Urinary bladder (tissue), 4 donors: ENCODE measurements around the gene NME4. TPM values are rescaled to one million over a fixed set of nuclear protein-coding genes. Genes with fewer than 3 reads are reported as not detected.
"Not testable (repeated sequence)": the region's sequence is repeated elsewhere in the genome, so short reads cannot be mapped to it uniquely, and the experiment has no call there.

Source experiments
- DNase-seq: peaks from one replicate; pipeline ENCODE4 v3.0.0-alpha.2; 2015; ENCODE audit errors: extremely low spot score
- H3K27ac ChIP-seq: one replicate; pipeline ENCODE4 v1.5.1; 2013; ENCODE audit warnings: low read depth, mild to moderate bottlenecking, moderate library complexity
- H3K36me3 ChIP-seq: one replicate; pipeline ENCODE4 v1.6.1; 2013; ENCODE audit warnings: mild to moderate bottlenecking, moderate library complexity; ENCODE audit not compliant: insufficient read depth
- H3K4me1 ChIP-seq: one replicate; pipeline ENCODE4 v1.6.1; 2013; ENCODE audit warnings: mild to moderate bottlenecking, moderate library complexity; ENCODE audit not compliant: insufficient read depth
- H3K4me3 ChIP-seq: one replicate; pipeline ENCODE4 v1.5.1; 2013; ENCODE audit warnings: low read depth, low read length
- WGBS: extraction: QIAGEN DNeasy Blood & Tissue Kit; methylation state at CpG from one replicate; pipeline ENCODE4 v1.1.7; 2013; 5-methylcytosine and 5-hydroxymethylcytosine counted together
- polyA plus RNA-seq: library from polyadenylated mRNA; stranded (reverse); fragments of 200-250 nt; gene quantifications from one replicate; pipeline ENCODE4 v1.2.3, GENCODE V29; 2013
- total RNA-seq: library from RNA; depleted of rRNA; stranded (reverse); fragments of >200 nt; gene quantifications from one replicate; pipeline ENCODE4 v1.2.3, GENCODE V29; 2014
- donor health status: healthy with polysubstance abuse.
- donor health status: healthy.

The NME4 gene
- total and polyA plus RNA-seq, 2 donors, result 29.0 to 246 TPM

- DNase-seq, result no peak
- no peaks in the 10 kb centered on the region for H3K36me3 ChIP-seq
- no peak overlapping the region for H3K27ac ChIP-seq
- no peaks in the 10 kb centered on the region for H3K4me1 ChIP-seq
- WGBS, result 88% methylated on average over 47 of the region's 47 CpGs
- no peak overlapping the region for H3K4me3 ChIP-seq
Observed at GRCh38 chr16:359871-360697, 36.9 kb upstream of the NME4 start.

DNA sequence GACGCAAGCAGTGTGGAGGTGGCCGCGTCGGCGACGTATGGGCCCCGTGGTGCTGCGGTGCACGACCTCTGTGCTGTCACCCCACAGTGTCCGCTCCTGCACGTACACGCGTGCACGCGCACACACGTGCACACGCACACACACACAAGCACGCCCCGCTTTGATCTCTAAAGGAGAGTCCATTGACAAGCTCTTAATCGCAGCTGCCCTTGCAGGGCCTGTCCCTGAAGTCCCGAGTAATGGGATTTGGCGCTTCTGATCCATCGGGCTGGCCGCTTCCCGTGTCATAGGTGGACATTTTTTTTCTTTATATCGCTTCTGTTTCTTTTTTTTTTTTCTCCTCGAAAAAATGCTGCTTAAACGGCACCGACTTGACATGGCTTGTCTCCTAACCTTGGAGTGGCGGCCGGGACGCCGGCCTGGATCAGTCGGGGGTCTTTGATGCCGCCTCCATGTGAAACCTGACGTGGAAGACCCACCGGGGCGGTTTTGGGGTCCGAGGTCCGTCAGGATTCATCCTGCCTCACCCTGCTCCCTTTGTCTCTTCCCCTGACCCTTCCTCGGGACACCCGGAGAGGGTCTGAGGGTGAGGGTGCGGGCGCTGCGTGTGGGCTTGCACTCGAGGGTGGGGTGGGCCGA lies 36.2 kb upstream of the NME4 start:
- Histone ChIP-seq H3K4me1 (no peaks in the 10 kb centered on the region), H3K27ac (no peak overlapping the region), H3K4me3 (no peak overlapping the region), H3K36me3 (no peaks in the 10 kb centered on the region)
- WGBS, result 93% methylated on average over 47 of the region's 47 CpGs
- DNase-seq, result no peak

GRCh38 chr16:361341-361871 lies 35.6 kb upstream of the NME4 start:
- 82% methylated on average over 30 of the region's 30 CpGs for WGBS
- H3K27ac ChIP-seq, result no peak overlapping the region
- H3K4me3 ChIP-seq, result no peak overlapping the region
- H3K4me1 ChIP-seq, result no peaks in the 10 kb centered on the region
- no peak for DNase-seq
- no peaks in the 10 kb centered on the region for H3K36me3 ChIP-seq

DNA sequence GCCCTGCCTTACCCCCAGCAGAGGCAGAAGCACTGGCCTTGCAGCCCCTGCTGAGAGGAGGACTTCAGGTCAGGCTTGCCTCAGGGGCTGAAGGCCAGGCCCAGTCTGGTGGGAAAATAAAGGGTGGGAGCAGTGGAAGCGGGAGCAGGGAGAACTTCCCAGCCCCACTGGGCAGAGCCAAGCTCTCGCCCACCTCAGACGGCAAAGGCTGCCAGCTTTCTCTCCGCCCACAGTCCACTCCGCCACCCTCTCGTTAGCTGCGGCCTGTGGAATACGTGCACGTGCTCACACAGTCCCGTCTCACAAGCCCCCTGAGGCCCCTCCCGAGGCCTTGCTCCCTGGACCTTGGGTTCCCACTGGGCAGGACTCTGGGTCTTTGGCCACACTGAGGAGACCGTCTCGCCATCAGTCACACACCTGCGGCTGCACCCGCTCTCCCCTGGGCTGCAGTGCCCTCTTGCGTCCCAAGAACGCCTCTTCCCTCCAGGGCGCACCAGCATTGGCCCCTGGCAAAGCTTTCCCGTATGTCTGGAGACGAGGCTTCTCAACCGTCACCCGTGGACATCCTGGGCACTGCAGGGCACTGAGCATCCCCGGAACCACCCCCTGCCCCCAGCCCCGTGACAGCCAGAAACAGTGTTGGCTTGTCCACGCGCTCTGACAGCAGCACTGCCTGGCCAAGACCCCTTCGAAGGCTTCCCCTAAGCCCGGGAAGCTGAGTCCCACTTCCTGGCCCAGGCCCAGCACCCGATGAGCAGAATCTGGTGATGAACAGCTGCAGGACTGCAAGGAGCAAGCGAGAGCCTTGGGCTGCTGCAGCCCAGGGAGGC lies 34.9 kb upstream of the NME4 start:
- no peak for DNase-seq
- Histone ChIP-seq H3K27ac (no peak overlapping the region), H3K36me3 (no peaks in the 10 kb centered on the region), H3K4me1 (no peaks in the 10 kb centered on the region), H3K4me3 (no peak overlapping the region)
- WGBS, result 28% methylated on average over 30 of the region's 30 CpGs

GRCh38 chr16:362702-362999 lies 34.3 kb upstream of the NME4 start:
- not testable (repeated sequence) for DNase-seq, H3K27ac ChIP-seq, H3K4me3 ChIP-seq, H3K36me3 ChIP-seq, H3K4me1 ChIP-seq
- WGBS, result 88% methylated on average over 22 of the region's 24 CpGs

- 49% methylated on average over 20 of the region's 20 CpGs for WGBS
- peaks cover 4% of the 10 kb centered on the region for H3K36me3 ChIP-seq
Observed at GRCh38 chr16:363110-363765, 33.8 kb upstream of the NME4 start.

GRCh38 chr16:363766-364490 lies 33.1 kb upstream of the NME4 start:
- no peak overlapping the region for H3K4me3 ChIP-seq
- WGBS, result 36% methylated on average over 24 of the region's 24 CpGs

More at GRCh38 chr16:363110-363765, 33.8 kb upstream of the NME4 start:
- H3K27ac ChIP-seq, result no peak overlapping the region
- DNase-seq, result no peak
- H3K4me1 ChIP-seq, result no peaks in the 10 kb centered on the region
- H3K4me3 ChIP-seq, result no peak overlapping the region

DNA sequence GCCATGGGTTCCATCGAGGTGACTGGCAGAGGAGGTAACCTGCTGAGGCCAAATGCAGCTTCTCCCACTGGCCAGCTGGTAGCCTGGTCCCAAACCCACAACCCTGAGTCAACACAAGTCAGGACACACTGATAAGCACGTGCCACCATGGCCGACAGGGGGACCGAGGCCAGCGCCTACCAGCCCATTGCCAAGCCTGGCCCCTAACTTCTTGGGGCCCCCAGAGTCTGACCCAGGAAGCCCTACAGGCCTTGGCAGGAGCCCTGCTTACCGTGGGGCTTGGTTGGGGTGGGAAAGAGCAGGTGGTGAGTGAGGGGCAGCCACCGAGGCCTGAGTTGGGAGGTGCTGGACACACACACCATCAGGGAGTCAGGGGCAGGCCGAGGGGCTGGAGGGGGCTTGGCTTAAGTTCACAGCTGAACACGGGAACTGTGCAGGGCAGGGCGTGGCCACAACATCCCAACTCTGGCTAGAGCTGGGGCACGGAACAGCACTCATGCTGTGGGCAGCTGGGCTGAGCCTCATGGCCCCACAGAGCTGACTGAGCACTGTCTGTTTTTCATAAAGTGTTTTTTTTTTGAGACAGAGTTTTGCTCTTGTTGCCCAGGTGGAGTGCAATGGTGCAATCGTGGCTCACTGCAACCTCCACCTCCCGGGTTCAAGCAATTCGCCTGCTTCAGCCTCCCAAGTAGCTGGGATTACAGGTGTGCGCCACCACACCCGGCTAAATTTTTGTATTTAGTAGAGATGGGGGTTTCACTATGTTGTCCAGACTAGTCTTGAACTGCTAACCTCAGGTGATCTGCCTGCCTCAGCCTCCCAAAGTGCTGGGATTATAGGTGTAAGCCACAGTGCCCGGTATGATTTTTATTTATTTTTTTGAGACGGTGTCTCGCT lies 32.2 kb upstream of the NME4 start:
- H3K4me1 ChIP-seq, result no peaks in the 10 kb centered on the region
- WGBS, result 60% methylated on average over 19 of the region's 19 CpGs
- H3K27ac ChIP-seq, result no peak overlapping the region
- H3K4me3 ChIP-seq, result no peak overlapping the region
- no peak for DNase-seq
- H3K36me3 ChIP-seq, result peaks cover 4% of the 10 kb centered on the region

More at GRCh38 chr16:363766-364490, 33.1 kb upstream of the NME4 start:
- no peak for DNase-seq
- no peaks in the 10 kb centered on the region for H3K4me1 ChIP-seq
- H3K27ac ChIP-seq, result no peak overlapping the region
- H3K36me3 ChIP-seq, result peaks cover 4% of the 10 kb centered on the region

- DNase-seq, result no peak
- Histone ChIP-seq H3K4me1 (no peaks in the 10 kb centered on the region), H3K36me3 (peaks cover 4% of the 10 kb centered on the region), H3K27ac (no peak overlapping the region), H3K4me3 (no peak overlapping the region)
- 88% methylated on average over 10 of the region's 10 CpGs for WGBS
Observed at GRCh38 chr16:366476-366875, 30.5 kb upstream of the NME4 start.

DNA sequence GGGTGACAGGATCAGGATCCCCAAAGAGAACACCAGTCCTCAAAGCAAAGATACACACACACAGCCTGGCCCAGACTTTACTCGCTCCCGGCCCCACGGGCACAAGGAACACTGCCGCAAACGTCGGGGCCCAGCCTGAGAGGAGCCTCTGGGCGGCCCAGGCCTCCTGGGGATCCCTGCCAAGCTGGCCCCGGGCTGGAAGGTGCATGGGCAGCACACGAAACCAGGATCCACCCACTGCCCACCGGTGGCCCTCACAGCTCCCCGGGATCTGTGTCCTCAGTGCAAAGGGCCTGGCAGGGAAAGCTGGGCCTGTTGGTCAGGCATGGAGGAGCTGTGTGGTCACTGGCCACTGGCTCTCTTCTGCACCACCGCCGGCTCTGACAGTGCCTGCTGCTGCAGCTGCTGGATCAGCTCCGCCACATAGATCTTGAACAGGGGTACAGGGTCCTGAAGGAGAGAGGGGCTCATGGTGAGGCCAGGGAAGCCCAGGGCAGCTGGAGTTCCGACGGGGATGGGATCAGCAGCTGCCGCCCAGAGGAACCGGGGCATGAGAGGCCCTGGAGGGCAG lies 29.6 kb upstream of the NME4 start:
- peaks cover 4% of the 10 kb centered on the region for H3K36me3 ChIP-seq
- no peak overlapping the region for H3K4me3 ChIP-seq
- no peak overlapping the region for H3K27ac ChIP-seq
- no peaks in the 10 kb centered on the region for H3K4me1 ChIP-seq
- no peak for DNase-seq
- WGBS, result 92% methylated on average over 18 of the region's 18 CpGs

DNA sequence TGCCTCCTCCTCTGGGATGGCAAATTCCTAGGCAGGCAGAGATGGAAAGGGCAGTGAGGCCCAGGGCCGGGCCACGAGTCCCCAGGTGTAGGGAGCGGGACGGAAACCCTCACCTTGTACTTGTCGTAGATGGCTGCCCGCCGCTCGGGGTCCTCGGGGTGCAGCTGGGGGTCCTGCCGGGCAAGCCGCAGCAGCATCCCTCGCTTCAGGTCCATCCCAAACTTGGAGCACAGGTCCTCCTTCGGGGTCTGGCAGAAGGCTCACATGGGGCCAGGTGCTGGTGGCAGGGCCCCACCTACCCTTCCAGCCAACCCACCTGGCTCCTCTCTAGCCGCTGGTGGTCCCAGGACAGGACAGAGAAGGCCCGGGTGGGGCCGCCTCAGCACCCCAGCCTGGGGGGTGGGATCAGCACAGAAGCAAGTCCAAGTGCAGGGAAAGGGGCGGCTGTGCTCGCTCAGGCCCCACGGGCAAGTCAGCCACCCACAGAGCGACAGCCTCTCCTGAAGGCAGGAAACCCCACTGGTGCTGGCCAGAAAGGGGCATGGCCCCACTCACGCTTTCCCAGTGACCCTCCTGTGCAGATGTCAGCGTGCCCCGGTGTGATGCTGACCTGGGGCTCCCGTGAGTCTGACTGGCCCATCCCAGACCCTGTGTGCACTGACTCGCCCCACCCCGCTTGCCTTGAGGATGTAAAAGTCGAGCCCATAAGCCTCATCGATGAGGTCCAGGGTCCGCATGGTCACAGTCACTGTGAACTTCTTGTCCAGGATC lies 28.4 kb upstream of the NME4 start:
- Histone ChIP-seq H3K4me1 (no peaks in the 10 kb centered on the region), H3K27ac (no peak overlapping the region), H3K4me3 (no peak overlapping the region), H3K36me3 (peaks cover 4% of the 10 kb centered on the region)
- no peak for DNase-seq
- 91% methylated on average over 29 of the region's 29 CpGs for WGBS
